ENCODE data around the gene POLDIP2. TPM values are rescaled to one million over a fixed set of nuclear protein-coding genes. Genes with fewer than 3 reads are reported as not detected.

Gene POLDIP2
- total and polyA plus RNA-seq, 8 donors = 41.9 to 118 (median 60.7) TPM

GRCh38 chr17:28379814-28380801 lies 22.8 kb upstream of the POLDIP2 start:
- peaks cover 0 to 8% (median 0%) of the 10 kb centered on the region in 4 donors for H3K36me3 ChIP-seq
- H3K27ac ChIP-seq = no peak overlapping the region
- H3K4me1 ChIP-seq = peaks cover 9 to 36% (median 31%) of the 10 kb centered on the region in 4 donors
- no peaks in the 10 kb centered on the region for H3K9me3 ChIP-seq
- H3K27me3 ChIP-seq = peaks cover 0 to 6% (median 0%) of the 10 kb centered on the region in 3 donors
- DNase-seq = no peak
- no peak overlapping the region for H3K4me3 ChIP-seq
- TF ChIP-seq CTCF (IDR thresholded peaks at IDR 0.05) (no peak), EP300 (IDR thresholded peaks at IDR 0.05) (no peak), POLR2A (IDR thresholded peaks at IDR 0.05) (no peak), POLR2AphosphoS5 (IDR thresholded peaks at IDR 0.05) (no peak)
- WGBS, 5 donors = 54 to 71% (median 56%) methylated on average over 10 of the region's 10 CpGs
- intact Hi-C loops (cut with DNase I; ENCODE audit: low total_unique reads) = no loop called here

- H3K4me1 ChIP-seq = peaks cover 28 to 43% (median 38%) of the 10 kb centered on the region in 4 donors
- 80 to 96% (median 90%) methylated on average over 6 of the region's 6 CpGs for WGBS, 5 donors
- TF ChIP-seq CTCF (IDR thresholded peaks at IDR 0.05) (no peak), POLR2A (IDR thresholded peaks at IDR 0.05) (no peak), EP300 (IDR thresholded peaks at IDR 0.05) (no peak), POLR2AphosphoS5 (IDR thresholded peaks at IDR 0.05) (no peak)
- H3K9me3 ChIP-seq = no peaks in the 10 kb centered on the region
- peaks cover 0 to 25% (median 5%) of the 10 kb centered on the region in 3 donors for H3K27me3 ChIP-seq
- H3K4me3 ChIP-seq = peak overlapping the region in 3 of 4 donors; percentile 56 to 76 (median 71)
- H3K36me3 ChIP-seq = no peaks in the 10 kb centered on the region
- no peak overlapping the region for H3K27ac ChIP-seq
- intact Hi-C loops (cut with DNase I; ENCODE audit: low total_unique reads) = no loop called here
- DNase-seq = no peak
These were observed 15.6 kb upstream of the POLDIP2 start for GRCh38 chr17:28372945-28373274.

GRCh38 chr17:28372203-28372944 lies 15.0 kb upstream of the POLDIP2 start:
- no peaks in the 10 kb centered on the region for H3K36me3 ChIP-seq
- TF ChIP-seq CTCF (IDR thresholded peaks at IDR 0.05) (no peak), POLR2A (IDR thresholded peaks at IDR 0.05) (no peak), EP300 (IDR thresholded peaks at IDR 0.05) (no peak), POLR2AphosphoS5 (IDR thresholded peaks at IDR 0.05) (no peak)
- WGBS, 5 donors = 7 to 70% (median 11%) methylated on average over 6 to 53 of the region's 53 CpGs
- peak in 1 of 2 donors; percentile 60 for DNase-seq
- peaks cover 0 to 25% (median 5%) of the 10 kb centered on the region in 3 donors for H3K27me3 ChIP-seq
- intact Hi-C loops (cut with DNase I; ENCODE audit: low total_unique reads) = no loop called here
- peak overlapping the region; percentile 56 to 76 (median 66) for H3K4me3 ChIP-seq
- H3K9me3 ChIP-seq = no peaks in the 10 kb centered on the region
- peak overlapping the region; percentile 9 to 83 (median 75) for H3K27ac ChIP-seq
- peaks cover 28 to 43% (median 38%) of the 10 kb centered on the region in 4 donors for H3K4me1 ChIP-seq

Data from stomach (tissue), 9 donors.